Activated B cell treated with CpG ODN at 0.5 μM for 24 hours (primary cell): Measurements from ENCODE around the gene NKAIN2. TPM values are rescaled to one million over a fixed set of nuclear protein-coding genes. Genes with fewer than 3 reads are reported as not detected.
"Not testable (repeated sequence)": the region's sequence is repeated elsewhere in the genome, so short reads cannot be mapped to it uniquely, and the experiment has no call there.

Source experiments
- ATAC-seq: fragments of 200-7000 bp; cut with Tn5 transposase; one replicate; pipeline ENCODE4 v1.10.0; 2021; ENCODE audit warnings: low read depth, mild to moderate bottlenecking, moderate library complexity
- CTCF ChIA-PET: fragments of 350-600 bp; sonication (Branson Sonifier 250); formaldehyde crosslinking; loops from one replicate; lab custom pipeline; 2021; ENCODE audit warnings: antibody characterized with exemption; lab: Charles Lee
- POLR2A ChIA-PET: fragments of 350-600 bp; sonication (Branson Sonifier 250); formaldehyde crosslinking; loops from one replicate; lab custom pipeline; 2021; ENCODE audit warnings: antibody characterized with exemption; lab: Charles Lee
- DNase-seq: peaks from one replicate; pipeline ENCODE4 v3.0.0; 2022
- H3K27ac Mint-ChIP-seq: one replicate; pipeline ENCODE4 v1.8.0; 2020; ENCODE audit warnings: mixed read lengths
- H3K27me3 Mint-ChIP-seq: one replicate; pipeline ENCODE4 v1.8.0; 2021; ENCODE audit warnings: mixed read lengths
- H3K36me3 Mint-ChIP-seq: one replicate; pipeline ENCODE4 v1.8.0; 2021; ENCODE audit warnings: low read depth, mixed read lengths
- H3K4me1 Mint-ChIP-seq: one replicate; pipeline ENCODE4 v1.8.0; 2021; ENCODE audit warnings: mixed read lengths
- H3K4me3 Mint-ChIP-seq: one replicate; pipeline ENCODE4 v1.8.0; 2020; ENCODE audit warnings: mild to moderate bottlenecking, mixed read lengths
- H3K9me3 Mint-ChIP-seq: one replicate; pipeline ENCODE4 v1.8.0; 2020; ENCODE audit warnings: mixed read lengths
- intact Hi-C: fragments of 100-400 bp; cut with micrococcal nuclease; formaldehyde crosslinking; loops from one replicate; pipeline ENCODE4 v1.15.1; 2024
- total RNA-seq: library from RNA; stranded (reverse); gene quantifications from 2 replicates; pipeline ENCODE4 v1.2.3, GENCODE V29; 2022
- TF ChIP-seq, protein P1 (sequence below): fragments of 200-600 bp; IDR thresholded peaks from one replicate; pipeline ENCODE4 v1.8.0; 2022; ENCODE audit warnings: antibody characterized with exemption, mild to moderate bottlenecking

Gene NKAIN2
- total RNA-seq, 1 donor from 2014 or later: not detected

DNA sequence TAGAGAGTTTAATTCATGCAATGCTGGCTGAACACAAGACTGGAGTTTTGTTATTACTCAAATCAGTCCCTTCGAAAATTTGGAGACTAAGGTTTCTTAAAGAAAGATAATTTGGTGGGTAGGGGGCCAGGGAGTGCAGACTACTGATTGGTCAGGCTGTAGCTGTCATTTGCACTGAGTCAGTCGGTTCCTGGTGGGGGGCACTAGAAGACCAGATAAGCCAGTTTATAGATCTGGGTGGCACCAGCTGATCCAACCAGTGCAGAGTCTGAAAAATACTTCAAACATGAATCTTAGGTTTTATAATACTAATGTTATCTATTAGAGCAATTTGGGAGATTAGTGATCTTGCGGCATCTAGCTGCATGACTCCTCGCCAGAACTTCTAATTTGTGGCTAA, 530.7 kb downstream of the NKAIN2 start:
- Mint-ChIP-seq H3K9me3 (peaks cover 2% of the 10 kb centered on the region), H3K27ac (no peak overlapping the region), H3K36me3 (no peaks in the 10 kb centered on the region), H3K4me1 (no peaks in the 10 kb centered on the region), H3K27me3 (no peaks in the 10 kb centered on the region), H3K4me3 (no peak overlapping the region)
- intact Hi-C loops: no loop called here
- DNase-seq (no peak), ATAC-seq (no peak)
- POLR2A ChIA-PET: no interaction called here
- CTCF ChIA-PET: no interaction called here
- TF ChIP-seq, protein P1, sequence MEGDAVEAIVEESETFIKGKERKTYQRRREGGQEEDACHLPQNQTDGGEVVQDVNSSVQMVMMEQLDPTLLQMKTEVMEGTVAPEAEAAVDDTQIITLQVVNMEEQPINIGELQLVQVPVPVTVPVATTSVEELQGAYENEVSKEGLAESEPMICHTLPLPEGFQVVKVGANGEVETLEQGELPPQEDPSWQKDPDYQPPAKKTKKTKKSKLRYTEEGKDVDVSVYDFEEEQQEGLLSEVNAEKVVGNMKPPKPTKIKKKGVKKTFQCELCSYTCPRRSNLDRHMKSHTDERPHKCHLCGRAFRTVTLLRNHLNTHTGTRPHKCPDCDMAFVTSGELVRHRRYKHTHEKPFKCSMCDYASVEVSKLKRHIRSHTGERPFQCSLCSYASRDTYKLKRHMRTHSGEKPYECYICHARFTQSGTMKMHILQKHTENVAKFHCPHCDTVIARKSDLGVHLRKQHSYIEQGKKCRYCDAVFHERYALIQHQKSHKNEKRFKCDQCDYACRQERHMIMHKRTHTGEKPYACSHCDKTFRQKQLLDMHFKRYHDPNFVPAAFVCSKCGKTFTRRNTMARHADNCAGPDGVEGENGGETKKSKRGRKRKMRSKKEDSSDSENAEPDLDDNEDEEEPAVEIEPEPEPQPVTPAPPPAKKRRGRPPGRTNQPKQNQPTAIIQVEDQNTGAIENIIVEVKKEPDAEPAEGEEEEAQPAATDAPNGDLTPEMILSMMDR: no peak

GRCh38 chr6:124339610-124340334, 536.1 kb downstream of the NKAIN2 start:
- Mint-ChIP-seq H3K27ac (no peak overlapping the region), H3K4me1 (no peaks in the 10 kb centered on the region), H3K36me3 (no peaks in the 10 kb centered on the region), H3K4me3 (no peak overlapping the region), H3K27me3 (no peaks in the 10 kb centered on the region), H3K9me3 (peaks cover 2% of the 10 kb centered on the region)
- ChIA-PET POLR2A (no interaction called here), CTCF (no interaction called here)
- TF ChIP-seq, protein P1: no peak
- ATAC-seq: no peak
- intact Hi-C loops: no loop called here
- no peak for DNase-seq

DNA sequence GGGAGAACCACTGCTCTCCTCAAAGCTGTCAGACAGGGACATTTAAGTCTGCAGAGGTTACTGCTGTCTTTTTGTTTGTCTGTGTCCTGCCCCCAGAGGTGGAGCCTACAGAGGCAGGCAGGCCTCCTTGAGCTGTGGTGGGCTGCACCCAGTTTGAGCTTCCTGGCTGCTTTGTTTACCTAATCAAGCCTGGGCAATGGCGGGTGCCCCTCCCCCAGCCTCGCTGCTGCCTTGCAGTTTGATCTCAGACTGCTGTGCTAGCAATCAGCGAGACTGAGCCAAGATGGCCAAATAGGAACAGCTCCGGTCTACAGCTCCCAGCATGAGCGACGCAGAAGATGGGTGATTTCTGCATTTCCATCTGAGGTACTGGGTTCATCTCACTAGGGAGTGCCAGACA, 544.7 kb downstream of the NKAIN2 start:
- H3K36me3 Mint-ChIP-seq, H3K4me1 Mint-ChIP-seq, ATAC-seq, DNase-seq, H3K4me3 Mint-ChIP-seq, H3K27ac Mint-ChIP-seq, H3K27me3 Mint-ChIP-seq, intact Hi-C loops, H3K9me3 Mint-ChIP-seq, POLR2A ChIA-PET, CTCF ChIA-PET: not testable (repeated sequence)

DNA sequence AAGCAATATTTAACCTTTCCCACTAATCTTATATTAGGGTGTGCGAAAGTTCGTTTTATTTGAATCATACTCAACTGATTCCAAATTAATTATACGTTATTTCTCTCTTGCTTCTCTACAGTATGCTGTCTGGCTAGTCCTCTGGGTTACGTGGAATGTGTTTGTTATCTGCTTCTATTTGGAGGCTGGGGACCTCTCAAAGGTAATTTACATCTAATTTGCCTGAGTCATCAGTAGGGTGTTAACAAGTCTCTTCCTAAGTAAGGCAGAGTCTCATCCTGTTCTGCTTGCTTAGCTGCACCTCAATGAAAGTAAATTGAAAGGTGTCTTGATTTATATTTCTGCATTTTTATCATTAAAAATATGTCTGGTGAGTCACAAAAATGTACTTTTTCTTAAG, 551.5 kb downstream of the NKAIN2 start:
- ATAC-seq: no peak
- Mint-ChIP-seq H3K4me3 (no peak overlapping the region), H3K9me3 (peaks cover 4% of the 10 kb centered on the region)

GRCh38 chr6:124356276-124356810, 552.7 kb downstream of the NKAIN2 start:
- Mint-ChIP-seq H3K27ac (no peak overlapping the region), H3K36me3 (no peaks in the 10 kb centered on the region), H3K27me3 (no peaks in the 10 kb centered on the region), H3K9me3 (peaks cover 4% of the 10 kb centered on the region), H3K4me1 (no peaks in the 10 kb centered on the region), H3K4me3 (no peak overlapping the region)
- TF ChIP-seq, protein P1: no peak
- DNase-seq (no peak), ATAC-seq (no peak)
- ChIA-PET CTCF (no interaction called here), POLR2A (no interaction called here)
- intact Hi-C loops: no loop called here

More for the DNA sequence above, 551.5 kb downstream of the NKAIN2 start:
- TF ChIP-seq, protein P1: no peak
- Mint-ChIP-seq H3K4me1 (no peaks in the 10 kb centered on the region), H3K36me3 (no peaks in the 10 kb centered on the region), H3K27ac (no peak overlapping the region), H3K27me3 (no peaks in the 10 kb centered on the region)
- intact Hi-C loops: no loop called here
- ChIA-PET POLR2A (no interaction called here), CTCF (no interaction called here)
- DNase-seq: no peak
